Right ventricle myocardium superior (tissue), 1 donor: ENCODE data around the gene RCE1. TPM values are rescaled to one million over a fixed set of nuclear protein-coding genes. Genes with fewer than 3 reads are reported as not detected.

Experiments used
- ATAC-seq: fragments of 200-7000 bp; cut with Tn5 transposase; one replicate; pipeline ENCODE4 v1.9.1; 2020; ENCODE audit warnings: mild to moderate bottlenecking; ENCODE audit not compliant: poor library complexity
- DNase-seq: peaks from one replicate; pipeline ENCODE4 v3.0.0-alpha.2; 2020
- intact Hi-C: fragments of 100-400 bp; cut with DNase I; formaldehyde crosslinking; loops from one replicate; pipeline ENCODE4 v1.11.2; 2022
- total RNA-seq: library from RNA; stranded (reverse); fragmentation: NEBNext Ultra II Directional; extraction: Animal tissue kit (Norgen Biotek cat#: 25700); gene quantifications from one replicate; pipeline ENCODE4 v1.2.1, GENCODE V29; 2021
- donor health status: DM: no; HTN: yes; CAD: no; lungs with severe emphysema.

RCE1 gene
- total RNA-seq, 1 donor from 2014 or later = 6.2 TPM

DNA sequence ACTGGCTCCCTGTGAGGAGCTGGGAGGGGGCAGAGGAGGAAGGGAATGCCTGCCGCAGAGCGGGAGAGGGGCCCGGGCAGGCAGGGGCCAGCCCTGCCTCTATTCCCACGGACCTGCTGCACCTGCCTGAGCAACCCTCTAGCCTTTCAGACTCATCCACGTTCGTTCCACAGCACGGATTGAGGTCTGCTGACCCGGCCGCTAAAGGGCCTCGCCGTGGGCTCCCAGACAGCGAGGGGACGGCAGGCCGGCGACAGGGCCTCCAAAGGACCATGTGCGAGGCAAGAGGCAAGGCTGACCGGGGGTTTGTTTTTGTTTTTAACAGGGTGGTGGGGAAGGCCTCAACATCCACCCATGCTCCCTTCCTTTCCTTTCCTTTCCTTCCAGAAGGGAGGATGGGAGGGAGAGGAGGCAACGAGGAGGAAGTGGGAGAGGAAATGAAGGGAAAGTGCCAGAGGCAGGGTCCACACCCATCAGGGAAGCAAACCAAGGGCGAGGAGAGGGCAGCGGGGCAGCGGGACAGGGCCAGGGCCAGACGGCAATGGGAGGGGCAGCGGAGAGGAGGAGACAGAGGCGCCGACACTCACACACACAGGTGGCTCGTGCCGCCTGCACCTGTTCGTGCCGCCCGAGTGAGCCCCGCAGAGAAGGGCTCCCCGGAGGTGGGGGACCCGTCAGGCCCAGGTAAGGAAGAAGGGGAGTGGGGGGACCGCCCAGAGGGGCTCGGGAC lies 21.1 kb downstream of the RCE1 start:
- DNase-seq = no peak
- no peak for ATAC-seq
- intact Hi-C loops = no loop called here

DNA sequence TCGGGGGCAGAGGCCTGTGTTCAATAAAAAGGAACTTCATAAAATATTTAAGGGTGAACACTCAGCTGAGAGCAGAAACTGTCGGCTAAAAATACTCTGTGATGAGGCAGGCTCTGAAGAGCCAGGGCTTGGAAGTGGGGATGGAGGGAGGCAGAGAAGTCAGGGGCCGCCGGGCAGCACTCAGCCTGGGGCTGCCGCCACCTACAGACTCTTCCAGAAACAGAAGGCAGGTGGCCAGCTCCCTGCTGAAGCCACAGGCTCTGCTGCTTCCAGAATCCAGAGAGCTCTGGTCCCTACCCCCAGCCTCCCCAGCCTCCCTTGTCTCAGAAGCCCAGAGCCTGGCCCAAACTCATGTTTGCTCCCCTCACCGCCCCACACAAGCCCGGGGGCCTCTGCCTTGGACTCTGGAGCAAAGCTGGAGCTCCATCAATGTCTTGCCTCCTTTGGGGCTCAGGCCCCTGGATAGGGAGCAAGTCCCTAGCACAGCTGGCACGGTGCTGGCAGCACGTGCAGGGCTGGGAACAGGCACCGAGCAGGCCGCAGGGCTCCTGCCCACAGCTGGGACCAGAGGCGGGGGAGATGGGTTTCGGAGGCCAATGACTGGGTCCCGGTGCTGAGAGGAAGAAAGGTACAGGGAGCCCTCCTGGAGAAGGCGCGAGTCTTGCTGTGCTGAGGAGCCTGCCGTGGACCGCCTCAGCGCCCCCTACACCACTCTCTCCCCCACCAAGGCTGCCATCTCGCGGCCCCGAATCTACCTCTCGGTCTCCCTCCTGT lies 21.9 kb downstream of the RCE1 start:
- intact Hi-C loops = no loop called here
- no peak for ATAC-seq

GRCh38 chr11:66866007-66866406 lies 22.8 kb downstream of the RCE1 start:
- intact Hi-C loops = no loop called here
- ATAC-seq (no peak), DNase-seq (no peak)

More for the DNA sequence above, 21.9 kb downstream of the RCE1 start:
- no peak for DNase-seq

GRCh38 chr11:66866511-66866986 lies 23.3 kb downstream of the RCE1 start:
- DNase-seq (no peak), ATAC-seq (no peak)
- intact Hi-C loops = no loop called here

DNA sequence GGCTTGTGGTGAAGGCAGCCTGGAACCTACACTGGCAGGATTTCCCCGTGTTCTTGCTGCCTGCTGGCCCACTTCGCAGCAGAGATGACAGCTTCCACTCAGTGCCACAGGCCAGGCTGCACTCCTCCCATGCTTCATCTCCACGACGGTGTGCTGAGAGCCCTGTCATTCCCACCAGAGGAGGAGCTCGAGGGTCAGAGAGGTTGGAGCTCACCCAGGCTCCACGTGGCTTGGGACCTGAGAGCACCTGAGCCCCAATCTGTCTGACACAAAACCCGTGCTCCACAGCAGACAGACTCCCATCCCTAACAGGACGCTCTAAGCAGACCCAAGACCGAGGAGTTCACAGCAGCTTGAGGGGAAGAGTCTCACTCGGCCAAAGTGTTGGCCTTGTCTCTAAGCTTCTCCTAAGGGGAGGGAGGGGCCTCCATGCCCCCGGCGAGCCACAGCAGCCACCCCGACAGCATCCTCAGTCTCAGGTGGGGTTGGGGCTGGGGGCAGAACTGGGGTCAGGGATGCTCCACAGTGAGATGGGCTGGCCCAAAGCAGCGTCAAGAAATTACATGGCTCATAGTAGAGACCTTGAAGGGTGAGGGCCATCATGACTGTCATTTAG lies 24.3 kb downstream of the RCE1 start:
- intact Hi-C loops = no loop called here
- ATAC-seq (no peak), DNase-seq (no peak)

GRCh38 chr11:66868082-66868725 lies 25.0 kb downstream of the RCE1 start:
- DNase-seq = no peak
- no peak for ATAC-seq
- intact Hi-C loops = no loop called here

GRCh38 chr11:66868726-66869566 lies 25.7 kb downstream of the RCE1 start:
- DNase-seq (no peak), ATAC-seq (peak; percentile 59)
- intact Hi-C loops = no loop called here

GRCh38 chr11:66869567-66869870 lies 26.3 kb downstream of the RCE1 start:
- no peak for ATAC-seq
- DNase-seq = no peak
- intact Hi-C loops = no loop called here

- DNase-seq (no peak), ATAC-seq (no peak)
- intact Hi-C loops = no loop called here
Measured at GRCh38 chr11:66870131-66870530, 26.9 kb downstream of the RCE1 start.

- intact Hi-C loops = no loop called here
- DNase-seq (no peak), ATAC-seq (no peak)
Measured at GRCh38 chr11:66870616-66871520, 27.6 kb downstream of the RCE1 start.

DNA sequence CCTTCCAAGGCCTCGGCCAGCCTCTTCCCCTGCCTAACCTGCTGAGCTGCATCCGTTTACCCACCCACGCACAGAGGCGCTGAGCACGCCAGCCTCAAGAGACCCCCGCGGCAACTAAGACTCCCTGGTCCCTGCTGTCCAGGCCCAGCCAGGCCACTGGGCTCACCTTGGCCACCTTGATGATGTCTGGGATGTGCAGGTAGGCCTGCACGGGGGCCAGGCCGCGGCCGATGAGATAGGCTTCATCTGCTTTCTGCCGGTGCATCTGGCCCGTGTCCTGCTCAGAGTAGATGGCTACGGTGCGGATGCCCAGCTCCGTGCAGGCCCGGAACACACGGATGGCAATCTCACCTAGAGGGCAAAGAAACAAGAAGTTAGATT lies 28.3 kb downstream of the RCE1 start:
- ATAC-seq (no peak), DNase-seq (no peak)
- intact Hi-C loops = no loop called here

GRCh38 chr11:66874232-66874631 lies 31.0 kb downstream of the RCE1 start:
- no peak for ATAC-seq
- intact Hi-C loops = no loop called here
- no peak for DNase-seq

DNA sequence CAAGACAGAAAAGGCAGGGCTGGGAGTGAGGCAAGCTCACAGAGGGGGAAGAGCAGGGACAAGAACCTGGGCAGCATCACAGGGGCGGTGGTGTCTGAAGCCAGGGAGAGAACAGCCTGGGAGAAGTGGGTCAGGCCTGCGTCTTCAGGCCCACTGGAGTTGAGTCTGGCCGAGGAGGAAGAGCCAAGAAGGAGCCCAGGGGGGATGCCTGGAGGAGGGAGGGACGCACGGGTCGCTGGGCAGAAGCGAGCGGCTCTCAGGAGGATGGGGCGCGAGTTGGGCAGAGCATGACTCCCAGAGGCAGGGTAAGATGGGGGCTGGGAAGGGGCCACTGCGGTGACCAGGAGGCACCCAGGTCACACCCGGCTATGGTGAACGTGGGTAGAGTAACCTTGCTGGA lies 32.1 kb downstream of the RCE1 start:
- intact Hi-C loops = no loop called here
- ATAC-seq (no peak), DNase-seq (no peak)

GRCh38 chr11:66877588-66878385 lies 34.5 kb downstream of the RCE1 start:
- DNase-seq (no peak), ATAC-seq (no peak)
- intact Hi-C loops = no loop called here

DNA sequence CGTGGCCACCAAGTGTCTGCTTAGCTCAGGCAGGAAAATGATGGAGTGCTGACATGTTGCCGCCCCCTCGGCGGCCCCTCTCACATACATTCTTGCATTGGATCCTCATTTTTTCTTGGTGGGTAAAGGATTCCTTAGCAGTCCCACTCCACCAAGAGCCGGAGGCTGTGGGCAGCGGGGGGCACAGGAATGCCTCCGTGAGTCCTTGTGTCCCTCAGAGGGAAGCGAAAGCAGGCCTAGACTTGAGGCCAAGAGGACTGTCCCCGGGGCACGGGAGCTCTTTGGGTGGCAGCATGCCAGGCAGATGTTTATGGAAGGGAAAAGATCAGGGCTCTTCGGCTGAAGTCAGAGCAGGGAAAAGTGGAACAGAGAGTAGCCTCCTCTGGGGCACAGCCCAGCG lies 35.2 kb downstream of the RCE1 start:
- ATAC-seq = peak; percentile 26
- DNase-seq = no peak

DNA sequence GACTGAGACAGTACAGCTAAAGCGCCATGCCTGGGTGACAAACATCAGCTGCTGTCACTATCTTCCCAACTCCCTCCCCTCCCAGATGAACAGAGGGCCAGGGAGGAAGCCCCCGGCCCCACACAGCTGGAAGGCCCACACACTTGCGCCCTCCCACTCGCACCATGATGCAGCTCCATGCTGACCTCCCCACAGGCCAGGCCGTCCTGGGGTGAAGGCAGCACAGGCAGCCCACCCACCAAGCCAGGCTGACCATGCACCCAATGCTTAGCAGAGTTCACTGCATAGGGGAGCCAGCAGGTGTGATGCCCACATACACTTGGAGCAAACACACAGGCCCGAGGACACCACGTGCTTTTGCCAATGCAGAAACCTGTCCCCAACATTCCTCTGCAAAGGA lies 35.8 kb downstream of the RCE1 start:
- ATAC-seq = no peak
- intact Hi-C loops = no loop called here
- no peak for DNase-seq

More for the DNA sequence above, 35.2 kb downstream of the RCE1 start:
- intact Hi-C loops = no loop called here

DNA sequence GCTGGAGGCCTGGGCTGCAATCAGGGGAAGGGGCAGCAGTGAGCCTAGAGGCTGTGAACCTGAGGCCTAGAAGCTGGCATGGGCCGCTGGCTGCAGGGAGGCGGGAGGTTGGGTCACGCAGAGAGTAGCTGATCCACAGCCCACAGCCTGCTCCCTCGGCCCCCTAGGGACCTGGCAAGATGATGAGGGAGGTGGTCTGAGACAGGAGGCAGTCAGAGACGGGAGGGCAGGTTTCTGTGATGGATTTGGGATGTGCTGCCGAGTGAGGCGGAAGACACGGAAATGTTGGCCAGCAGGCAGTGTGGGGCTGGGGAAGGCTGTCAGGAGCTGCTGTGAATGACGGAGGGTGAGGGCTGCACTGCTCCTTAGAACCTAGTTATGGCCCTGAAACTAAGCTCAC lies 36.3 kb downstream of the RCE1 start:
- DNase-seq (no peak), ATAC-seq (no peak)

More for the DNA sequence above, 36.3 kb downstream of the RCE1 start:
- intact Hi-C loops = no loop called here
